ENCODE measurements around the gene DUSP22.
"Not testable (repeated sequence)": the region's sequence is repeated elsewhere in the genome, so short reads cannot be mapped to it uniquely, and the experiment has no call there.

Gene DUSP22

GRCh38 chr6:364609-365540 lies 72.6 kb downstream of the DUSP22 start:
- no peak for DNase-seq (ENCODE audit: low read depth in 2 of 2)

GRCh38 chr6:365835-366234 lies 73.5 kb downstream of the DUSP22 start:
- no peak for DNase-seq (ENCODE audit: low read depth in 2 of 2)

- no peak for DNase-seq (ENCODE audit: low read depth in 2 of 2)
Observed at GRCh38 chr6:366389-367297, 74.4 kb downstream of the DUSP22 start.

- DNase-seq (ENCODE audit: low read depth in 2 of 2) = no peak
Observed at GRCh38 chr6:367298-367794, 75.1 kb downstream of the DUSP22 start.

GRCh38 chr6:367891-368630 lies 75.8 kb downstream of the DUSP22 start:
- no peak for DNase-seq (ENCODE audit: low read depth in 2 of 2)

- no peak for DNase-seq (ENCODE audit: low read depth in 2 of 2)
Observed at GRCh38 chr6:369559-370431, 77.5 kb downstream of the DUSP22 start.

GRCh38 chr6:370555-370954 lies 78.3 kb downstream of the DUSP22 start:
- DNase-seq (ENCODE audit: low read depth in 2 of 2) = no peak

GRCh38 chr6:371851-372250 lies 79.6 kb downstream of the DUSP22 start:
- DNase-seq (ENCODE audit: low read depth in 2 of 2) = not testable (repeated sequence)

- no peak for DNase-seq (ENCODE audit: low read depth in 2 of 2)
Observed at GRCh38 chr6:372336-372911, 80.1 kb downstream of the DUSP22 start.

GRCh38 chr6:373031-373430 lies 80.7 kb downstream of the DUSP22 start:
- no peak for DNase-seq (ENCODE audit: low read depth in 2 of 2)

GRCh38 chr6:373773-374724 lies 81.8 kb downstream of the DUSP22 start:
- no peak for DNase-seq (ENCODE audit: low read depth in 2 of 2)

GRCh38 chr6:374956-375355 lies 82.7 kb downstream of the DUSP22 start:
- no peak for DNase-seq (ENCODE audit: low read depth in 2 of 2)

- no peak for DNase-seq (ENCODE audit: low read depth in 2 of 2)
Observed at GRCh38 chr6:376827-377640, 84.7 kb downstream of the DUSP22 start.

- not testable (repeated sequence) for DNase-seq (ENCODE audit: low read depth in 2 of 2)
Observed at GRCh38 chr6:377641-378020, 85.3 kb downstream of the DUSP22 start.

GRCh38 chr6:378090-378957 lies 86.0 kb downstream of the DUSP22 start:
- no peak for DNase-seq (ENCODE audit: low read depth in 2 of 2)

GRCh38 chr6:378958-379409 lies 86.7 kb downstream of the DUSP22 start:
- DNase-seq (ENCODE audit: low read depth in 2 of 2) = no peak
